Measurements from ENCODE around the gene CYP2A7.
"Not testable (repeated sequence)": the region's sequence is repeated elsewhere in the genome, so short reads cannot be mapped to it uniquely, and the experiment has no call there.

Gene CYP2A7

GRCh38 chr19:40884187-40884931, 2.3 kb upstream of the CYP2A7 start:
- not testable (repeated sequence) for H3K9me3 Mint-ChIP-seq; H3K4me3 Mint-ChIP-seq; ATAC-seq (replicated peaks)

GRCh38 chr19:40879349-40879748, 2.7 kb downstream of the CYP2A7 start:
- H3K9me3 Mint-ChIP-seq; H3K36me3 Mint-ChIP-seq (ENCODE audit: insufficient read depth); H3K27ac Mint-ChIP-seq; DNase-seq; H3K4me3 Mint-ChIP-seq; ATAC-seq (replicated peaks): not testable (repeated sequence)
- Mint-ChIP-seq H3K27me3 (peaks cover 44 to 64% of the 10 kb centered on the region in 2 donors), H3K4me1 (ENCODE audit: low read depth in 2 of 2) (peaks cover 9 to 15% of the 10 kb centered on the region in 2 donors)

More at GRCh38 chr19:40884187-40884931, 2.3 kb upstream of the CYP2A7 start:
- not testable (repeated sequence) for H3K4me1 Mint-ChIP-seq (ENCODE audit: low read depth in 2 of 2); H3K36me3 Mint-ChIP-seq (ENCODE audit: insufficient read depth); DNase-seq; H3K27ac Mint-ChIP-seq
- H3K27me3 Mint-ChIP-seq: peaks cover 27 to 39% of the 10 kb centered on the region in 2 donors

- H3K27ac Mint-ChIP-seq: peak overlapping the region; percentile 82 to 84
- not testable (repeated sequence) for H3K36me3 Mint-ChIP-seq (ENCODE audit: insufficient read depth); H3K9me3 Mint-ChIP-seq
- H3K4me3 Mint-ChIP-seq: peak overlapping the region; percentile 70 to 75
- DNase-seq (peak; percentile 76 to 83 (median 81)), ATAC-seq (replicated peaks) (peak; percentile 94)
- H3K4me1 Mint-ChIP-seq (ENCODE audit: low read depth in 2 of 2): peaks cover 9 to 15% of the 10 kb centered on the region in 2 donors
- peaks cover 58 to 63% of the 10 kb centered on the region in 2 donors for H3K27me3 Mint-ChIP-seq
These were observed 6.5 kb downstream of the CYP2A7 start for GRCh38 chr19:40875526-40875951.

GRCh38 chr19:40874874-40875273, 7.2 kb downstream of the CYP2A7 start:
- peak overlapping the region; percentile 70 to 75 for H3K4me3 Mint-ChIP-seq
- peaks cover 9 to 15% of the 10 kb centered on the region in 2 donors for H3K4me1 Mint-ChIP-seq (ENCODE audit: low read depth in 2 of 2)
- not testable (repeated sequence) for DNase-seq; H3K9me3 Mint-ChIP-seq; H3K36me3 Mint-ChIP-seq (ENCODE audit: insufficient read depth)
- H3K27me3 Mint-ChIP-seq: peaks cover 56 to 63% of the 10 kb centered on the region in 2 donors
- peak; percentile 3 for ATAC-seq (replicated peaks)
- H3K27ac Mint-ChIP-seq: peak overlapping the region; percentile 82 to 84

GRCh38 chr19:40873873-40874272, 8.2 kb downstream of the CYP2A7 start:
- not testable (repeated sequence) for H3K27ac Mint-ChIP-seq; H3K36me3 Mint-ChIP-seq (ENCODE audit: insufficient read depth); H3K4me3 Mint-ChIP-seq; ATAC-seq (replicated peaks); DNase-seq; H3K9me3 Mint-ChIP-seq
- Mint-ChIP-seq H3K4me1 (ENCODE audit: low read depth in 2 of 2) (peaks cover 9 to 15% of the 10 kb centered on the region in 2 donors), H3K27me3 (peaks cover 46 to 61% of the 10 kb centered on the region in 2 donors)

- ATAC-seq (replicated peaks) (no peak), DNase-seq (no peak)
- no peaks in the 10 kb centered on the region for H3K9me3 Mint-ChIP-seq
- peaks cover 9 to 15% of the 10 kb centered on the region in 2 donors for H3K4me1 Mint-ChIP-seq (ENCODE audit: low read depth in 2 of 2)
- H3K36me3 Mint-ChIP-seq (ENCODE audit: insufficient read depth): no peaks in the 10 kb centered on the region
- no peak overlapping the region for H3K27ac Mint-ChIP-seq
- peaks cover 39 to 59% of the 10 kb centered on the region in 2 donors for H3K27me3 Mint-ChIP-seq
- H3K4me3 Mint-ChIP-seq: no peak overlapping the region
These were observed 9.8 kb downstream of the CYP2A7 start for GRCh38 chr19:40872209-40872608.

GRCh38 chr19:40867701-40868100, 14.3 kb downstream of the CYP2A7 start:
- Mint-ChIP-seq H3K4me1 (ENCODE audit: low read depth in 2 of 2) (no peaks in the 10 kb centered on the region), H3K9me3 (no peaks in the 10 kb centered on the region), H3K4me3 (no peak overlapping the region), H3K36me3 (ENCODE audit: insufficient read depth) (no peaks in the 10 kb centered on the region), H3K27me3 (peaks cover 19 to 49% of the 10 kb centered on the region in 2 donors), H3K27ac (no peak overlapping the region)
- DNase-seq (no peak), ATAC-seq (replicated peaks) (no peak)

- H3K4me3 Mint-ChIP-seq; H3K9me3 Mint-ChIP-seq; ATAC-seq (replicated peaks); H3K36me3 Mint-ChIP-seq (ENCODE audit: insufficient read depth); H3K4me1 Mint-ChIP-seq (ENCODE audit: low read depth in 2 of 2); DNase-seq; H3K27ac Mint-ChIP-seq: not testable (repeated sequence)
- H3K27me3 Mint-ChIP-seq: peaks cover 8 to 39% of the 10 kb centered on the region in 2 donors
These were observed 17.1 kb downstream of the CYP2A7 start for GRCh38 chr19:40864739-40865496.

GRCh38 chr19:40862785-40863184, 19.2 kb downstream of the CYP2A7 start:
- ATAC-seq (replicated peaks) (no peak), DNase-seq (no peak)
- Mint-ChIP-seq H3K27ac (no peak overlapping the region), H3K4me1 (ENCODE audit: low read depth in 2 of 2) (no peaks in the 10 kb centered on the region), H3K4me3 (no peak overlapping the region), H3K9me3 (no peaks in the 10 kb centered on the region), H3K36me3 (ENCODE audit: insufficient read depth) (no peaks in the 10 kb centered on the region), H3K27me3 (peaks cover 8 to 27% of the 10 kb centered on the region in 2 donors)

GRCh38 chr19:40862333-40862732, 19.7 kb downstream of the CYP2A7 start:
- Mint-ChIP-seq H3K36me3 (ENCODE audit: insufficient read depth) (no peaks in the 10 kb centered on the region), H3K4me1 (ENCODE audit: low read depth in 2 of 2) (no peaks in the 10 kb centered on the region), H3K27ac (no peak overlapping the region), H3K9me3 (no peaks in the 10 kb centered on the region), H3K27me3 (peaks cover 8 to 22% of the 10 kb centered on the region in 2 donors), H3K4me3 (no peak overlapping the region)
- ATAC-seq (replicated peaks) (no peak), DNase-seq (no peak)

- ATAC-seq (replicated peaks) (no peak), DNase-seq (no peak)
- Mint-ChIP-seq H3K27me3 (peaks cover 8 to 10% of the 10 kb centered on the region in 2 donors), H3K27ac (no peak overlapping the region), H3K9me3 (no peaks in the 10 kb centered on the region), H3K36me3 (ENCODE audit: insufficient read depth) (no peaks in the 10 kb centered on the region), H3K4me1 (ENCODE audit: low read depth in 2 of 2) (no peaks in the 10 kb centered on the region), H3K4me3 (no peak overlapping the region)
These were observed 23.9 kb downstream of the CYP2A7 start for GRCh38 chr19:40858109-40858508.

GRCh38 chr19:40852467-40853152, 29.4 kb downstream of the CYP2A7 start:
- H3K27ac Mint-ChIP-seq; DNase-seq; ATAC-seq (replicated peaks); H3K4me3 Mint-ChIP-seq; H3K9me3 Mint-ChIP-seq: not testable (repeated sequence)
- Mint-ChIP-seq H3K36me3 (ENCODE audit: insufficient read depth) (peaks cover 24% of the 10 kb centered on the region), H3K27me3 (peaks cover 25 to 43% of the 10 kb centered on the region in 2 donors), H3K4me1 (ENCODE audit: low read depth in 2 of 2) (peaks cover 9 to 14% of the 10 kb centered on the region in 2 donors)

GRCh38 chr19:40850277-40850676, 31.8 kb downstream of the CYP2A7 start, which contains the start of gene CYP2A6:
TSS of gene CYP2A6 (minus strand) at chr19:40850447. CDS start at chr19:40850426, 21 bp downstream.
- ATAC-seq (replicated peaks); DNase-seq; H3K9me3 Mint-ChIP-seq: not testable (repeated sequence)
- Mint-ChIP-seq H3K27ac (peak within 1 kb of the TSS; percentile 53 to 95), H3K4me3 (peak within 1 kb of the TSS in 1 of 2 donors; percentile 71), H3K4me1 (ENCODE audit: low read depth in 2 of 2) (peaks cover 9 to 18% of the 10 kb centered on the region in 2 donors), H3K27me3 (peaks cover 35 to 51% of the 10 kb centered on the region in 2 donors), H3K36me3 (ENCODE audit: insufficient read depth) (peaks cover 28% of the 10 kb centered on the region)

All from effector memory CD8-positive, alpha-beta T cell (primary cell).